GM10847 (cell line): ENCODE results near the gene SLC4A1AP.

Experiments used
- POLR2A ChIP-seq: IDR thresholded peaks from 2 replicates; pipeline ENCODE4 v1.6.1; 2011; ENCODE audit not compliant: insufficient read length; ENCODE audit errors: extremely low read depth

Gene SLC4A1AP

DNA sequence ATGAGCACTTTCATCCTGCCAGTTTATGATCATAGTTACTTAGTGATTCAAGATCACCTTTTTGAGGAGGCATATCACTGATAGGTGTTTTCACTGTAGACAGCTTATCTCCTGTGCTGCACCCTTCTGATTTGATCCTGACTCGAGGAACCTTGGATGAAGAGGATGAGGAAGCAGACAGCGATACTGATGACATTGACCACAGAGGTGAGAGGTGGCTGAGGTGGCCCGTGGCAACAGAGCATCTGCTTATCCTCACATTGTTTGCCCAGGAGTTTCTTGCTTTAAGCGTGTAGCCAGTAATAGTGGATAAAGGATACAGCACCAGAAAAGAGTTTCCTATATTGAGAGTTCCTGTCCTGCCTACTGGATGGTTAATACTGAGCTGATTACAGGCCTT is 16.0 kb upstream of the SLC4A1AP start:
- no peak for TF ChIP-seq POLR2A

DNA sequence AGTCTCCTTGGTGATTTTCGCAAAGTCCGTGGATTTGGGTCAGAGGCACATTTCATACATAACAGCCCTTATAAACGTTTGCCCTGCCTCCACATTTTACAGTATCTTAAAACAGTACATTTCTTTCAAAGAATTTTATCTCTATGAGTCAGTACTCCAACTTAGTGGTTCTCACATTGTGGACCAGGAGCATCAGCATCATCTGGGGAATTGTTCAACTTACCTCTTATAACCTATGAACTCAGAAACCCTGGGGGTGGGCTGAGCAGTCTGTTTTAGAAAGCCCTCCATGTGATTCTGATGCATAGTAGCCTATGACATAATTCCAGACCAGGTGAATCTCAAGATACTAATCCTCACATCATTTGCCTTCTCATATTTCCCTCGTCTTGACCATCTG is 12.6 kb upstream of the SLC4A1AP start:
- TF ChIP-seq POLR2A, result no peak

DNA sequence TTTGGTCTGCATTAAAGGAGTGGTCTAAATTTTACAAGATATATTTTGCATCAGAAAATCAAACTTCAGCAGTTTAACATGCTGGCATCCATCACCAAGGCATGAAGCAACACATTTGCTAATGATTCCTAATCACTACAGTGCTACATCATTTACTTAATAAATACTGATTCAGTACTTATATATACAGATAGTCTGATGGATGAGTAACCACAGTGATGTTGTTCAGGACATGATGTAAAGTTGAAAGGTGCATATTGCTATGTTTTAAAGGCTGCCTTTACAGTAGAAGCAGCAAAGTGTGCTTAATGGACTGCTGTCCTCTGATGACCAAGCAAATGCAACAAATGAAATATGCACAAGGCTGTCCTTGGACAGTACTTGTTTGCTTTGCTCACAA is 11.3 kb upstream of the SLC4A1AP start:
- no peak for TF ChIP-seq POLR2A

DNA sequence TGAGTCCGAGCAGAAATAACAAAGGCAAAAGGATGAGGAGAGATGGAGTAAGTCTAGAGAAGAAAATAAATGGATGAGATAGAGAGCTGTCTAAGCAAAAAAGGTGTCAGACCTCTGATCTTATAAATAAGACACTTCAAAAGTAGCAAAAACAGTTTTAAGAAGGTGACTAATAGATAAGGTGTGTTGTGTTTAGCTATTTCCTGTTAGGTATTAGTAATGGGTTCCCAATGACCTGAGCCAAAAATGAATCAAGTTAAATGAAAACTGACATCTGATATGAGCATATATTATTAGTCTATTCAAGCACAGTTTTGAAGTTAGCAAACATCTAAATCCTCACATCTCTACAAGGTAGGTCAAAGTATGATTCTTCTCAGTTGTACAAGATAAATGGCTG is 10.9 kb upstream of the SLC4A1AP start:
- TF ChIP-seq POLR2A, result no peak

DNA sequence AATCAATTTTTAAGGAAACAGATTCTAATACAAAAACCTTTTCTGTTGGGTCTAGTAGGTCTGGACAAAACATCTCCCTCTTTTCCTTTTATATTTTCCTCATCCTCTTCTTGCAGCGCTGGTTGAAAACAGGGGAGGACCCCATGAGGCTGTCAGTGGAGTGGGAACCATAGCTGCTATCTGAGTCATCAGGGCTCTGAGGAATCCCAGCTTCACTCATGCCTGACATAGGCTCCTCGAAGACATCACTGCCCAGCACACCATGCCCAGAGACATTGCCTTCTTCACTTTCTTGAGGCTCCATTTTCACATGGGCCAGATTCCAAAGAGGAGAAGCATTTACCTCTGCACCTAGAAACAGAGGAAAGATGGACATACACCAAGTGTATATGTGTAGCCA is 10.3 kb upstream of the SLC4A1AP start:
- no peak for TF ChIP-seq POLR2A

DNA sequence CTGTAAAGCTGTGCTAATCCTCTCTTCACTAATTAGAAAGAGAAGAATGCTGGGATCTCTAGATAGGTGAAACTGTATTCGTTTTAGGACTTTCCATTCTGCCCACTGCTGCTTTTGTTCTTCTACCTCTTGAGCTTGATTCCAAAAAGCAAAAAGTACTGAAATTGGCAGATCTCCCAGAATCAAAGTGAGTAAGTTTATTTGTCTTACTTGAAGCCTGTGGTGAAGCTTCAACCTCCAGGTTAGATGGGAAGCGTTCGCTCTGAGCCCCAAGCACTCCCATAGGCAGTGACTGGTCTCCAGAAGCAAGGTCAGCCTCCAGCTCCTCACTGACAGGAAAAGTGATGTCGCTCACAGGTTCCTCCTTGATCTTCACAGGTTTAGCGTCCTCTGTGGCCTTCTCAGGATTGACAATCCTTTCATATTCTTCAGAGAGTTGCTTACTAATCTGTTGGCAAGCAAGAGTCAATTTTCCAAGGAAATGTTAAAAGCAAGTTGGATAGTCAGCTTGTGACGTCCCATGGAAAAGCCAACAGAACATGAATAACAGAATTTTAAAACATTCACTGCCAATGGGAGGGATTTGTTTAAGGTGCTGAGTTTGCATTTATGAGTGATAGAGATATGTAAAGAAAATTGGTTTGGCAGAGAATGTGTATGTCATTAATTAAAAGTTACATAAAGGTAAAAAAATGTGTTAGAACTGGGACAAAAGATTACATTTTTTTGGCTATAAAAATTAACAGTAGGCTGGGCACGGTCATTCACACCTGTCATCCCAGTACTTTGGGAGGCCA is 8.3 kb upstream of the SLC4A1AP start:
- TF ChIP-seq POLR2A, result no peak

DNA sequence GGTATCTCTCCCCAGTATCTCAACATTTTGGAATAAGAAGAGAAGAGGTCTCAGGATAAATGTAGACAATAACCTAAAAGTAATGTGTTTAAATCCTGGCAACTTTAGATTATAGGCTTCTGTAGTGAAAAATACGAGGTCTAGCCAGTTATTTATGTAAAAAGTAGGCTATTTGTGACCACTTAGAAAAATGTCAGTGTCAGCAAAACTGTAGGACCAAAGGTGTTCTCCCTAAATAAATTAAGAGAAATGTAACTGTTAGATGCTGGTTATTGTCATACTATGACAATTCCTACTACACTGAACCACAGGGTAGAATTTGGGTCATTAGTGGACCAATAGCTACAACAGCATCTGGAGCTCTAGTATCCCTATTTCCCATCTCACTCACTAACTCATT is 2.3 kb upstream of the SLC4A1AP start:
- no peak for TF ChIP-seq POLR2A

DNA sequence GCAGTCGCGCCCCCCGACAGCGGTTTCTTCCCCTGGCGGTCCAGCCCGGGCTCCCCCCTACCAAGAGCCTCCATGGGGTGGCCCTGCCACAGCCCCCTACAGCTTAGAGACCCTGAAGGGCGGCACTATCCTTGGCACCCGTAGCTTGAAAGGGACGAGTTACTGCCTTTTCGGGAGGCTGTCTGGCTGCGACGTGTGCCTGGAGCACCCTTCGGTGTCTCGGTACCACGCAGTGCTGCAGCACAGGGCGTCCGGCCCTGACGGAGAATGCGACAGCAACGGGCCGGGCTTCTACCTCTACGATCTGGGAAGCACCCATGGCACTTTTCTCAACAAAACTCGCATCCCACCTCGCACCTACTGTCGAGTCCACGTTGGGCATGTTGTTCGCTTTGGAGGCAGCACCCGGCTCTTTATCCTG is 475 bp downstream of the SLC4A1AP start:
- no peak for TF ChIP-seq POLR2A

DNA sequence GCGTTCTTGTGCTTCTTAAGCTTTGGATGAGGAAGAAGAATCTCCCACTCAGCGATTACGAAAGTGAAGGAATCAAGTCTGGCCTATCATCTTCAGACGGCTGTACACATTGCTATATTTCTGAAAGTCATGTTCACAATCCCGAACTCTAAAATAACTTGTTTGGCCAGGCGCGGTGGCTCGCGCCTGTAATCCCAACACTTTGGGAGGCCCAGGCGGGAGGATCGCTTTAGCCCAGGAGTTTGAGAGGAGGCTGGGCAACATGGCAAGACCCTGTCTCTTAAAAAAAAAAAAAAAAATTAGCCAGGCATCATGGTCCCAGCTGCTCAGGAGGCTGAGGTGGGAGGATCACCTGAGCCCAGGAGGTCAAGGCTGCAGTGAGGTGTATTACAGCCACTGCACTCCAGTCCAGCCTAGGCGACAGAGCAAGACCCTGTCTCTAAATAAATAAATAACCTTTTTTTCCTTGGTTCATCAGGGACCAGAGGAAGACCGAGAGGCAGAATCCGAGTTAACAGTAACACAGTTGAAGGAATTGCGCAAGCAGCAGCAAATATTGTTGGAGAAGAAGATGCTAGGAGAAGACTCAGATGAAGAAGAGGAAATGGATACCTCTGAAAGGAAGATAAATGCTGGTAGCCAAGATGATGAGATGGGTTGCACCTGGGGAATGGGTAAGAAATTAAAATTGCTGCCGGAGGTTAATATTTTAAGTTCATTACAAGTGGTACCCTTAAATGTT is 1.1 kb downstream of the SLC4A1AP start:
- TF ChIP-seq POLR2A, result no peak

DNA sequence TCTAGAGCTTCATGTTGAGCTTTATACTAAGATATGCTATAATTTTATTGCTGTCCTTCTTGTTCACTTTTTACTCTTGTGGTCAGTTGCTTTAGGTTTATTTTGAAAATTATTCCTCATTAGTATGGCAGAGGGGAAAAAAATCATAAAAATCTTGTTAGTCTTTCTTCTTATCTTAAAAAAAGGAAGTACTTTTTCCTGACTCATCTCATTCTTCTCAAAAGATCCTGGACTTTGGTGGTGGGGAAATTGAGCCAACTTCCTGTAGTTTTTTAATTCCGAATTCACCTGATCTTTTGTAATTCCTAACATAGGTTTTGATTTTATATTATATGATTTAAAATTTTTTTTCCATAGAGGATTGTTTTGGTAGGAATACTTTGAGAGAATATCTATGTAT is 3.8 kb downstream of the SLC4A1AP start:
- TF ChIP-seq POLR2A, result no peak

DNA sequence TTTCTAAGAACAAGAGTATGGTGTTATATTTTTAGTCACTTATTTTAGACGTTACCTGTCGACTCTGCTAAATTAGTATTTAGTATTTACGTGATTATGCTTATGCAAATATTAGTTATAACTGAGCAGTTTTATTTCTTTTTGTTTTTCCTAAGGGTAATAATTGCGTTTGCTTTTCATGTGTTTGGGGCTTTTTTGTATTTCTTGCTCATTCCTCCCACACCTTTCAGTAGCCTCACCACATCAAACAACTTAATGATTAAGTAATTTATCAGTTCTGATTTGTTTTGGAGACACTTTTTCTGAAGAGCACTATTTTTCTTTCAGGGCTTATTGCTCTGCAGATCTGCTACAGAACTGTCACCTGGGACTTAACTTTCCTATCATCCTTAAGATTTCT is 7.5 kb downstream of the SLC4A1AP start:
- no peak for TF ChIP-seq POLR2A

DNA sequence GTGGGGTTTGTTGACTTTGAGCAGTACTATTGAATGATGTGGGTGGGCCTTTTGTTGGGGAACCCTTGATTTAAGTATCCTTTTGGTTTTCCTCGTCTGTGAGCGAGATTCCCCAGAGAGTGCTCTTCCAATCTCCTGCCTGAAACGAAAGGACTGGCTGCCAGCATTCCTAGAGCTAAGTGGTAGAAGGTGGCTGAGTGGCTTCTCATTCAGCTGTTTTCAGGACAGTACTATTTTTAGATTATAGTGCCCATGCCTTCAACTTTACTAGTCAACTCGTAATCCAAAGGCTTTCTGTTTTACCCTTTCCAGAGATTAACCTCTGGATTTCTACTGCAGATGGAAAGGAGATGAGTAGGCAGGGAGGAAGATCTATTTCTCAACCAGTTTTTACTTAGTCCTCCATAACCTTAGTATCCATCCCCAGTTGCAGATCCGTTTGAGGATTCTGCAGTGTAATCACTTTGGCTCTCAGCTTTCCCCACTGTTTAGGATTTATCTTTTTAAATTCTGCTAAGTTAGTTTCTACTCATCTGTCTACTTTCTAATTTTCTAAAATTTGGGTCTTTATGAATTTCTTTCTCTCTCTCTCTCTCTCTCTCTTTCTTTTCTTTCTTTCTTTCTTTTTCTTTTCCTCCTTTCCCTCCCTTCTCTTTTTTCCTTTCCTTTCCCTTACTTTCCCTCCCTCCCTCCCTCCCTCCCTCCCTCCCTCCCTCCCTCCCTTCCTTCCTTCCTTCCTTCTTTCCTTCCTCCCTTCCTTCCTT is 9.2 kb downstream of the SLC4A1AP start:
- TF ChIP-seq POLR2A, result no peak

DNA sequence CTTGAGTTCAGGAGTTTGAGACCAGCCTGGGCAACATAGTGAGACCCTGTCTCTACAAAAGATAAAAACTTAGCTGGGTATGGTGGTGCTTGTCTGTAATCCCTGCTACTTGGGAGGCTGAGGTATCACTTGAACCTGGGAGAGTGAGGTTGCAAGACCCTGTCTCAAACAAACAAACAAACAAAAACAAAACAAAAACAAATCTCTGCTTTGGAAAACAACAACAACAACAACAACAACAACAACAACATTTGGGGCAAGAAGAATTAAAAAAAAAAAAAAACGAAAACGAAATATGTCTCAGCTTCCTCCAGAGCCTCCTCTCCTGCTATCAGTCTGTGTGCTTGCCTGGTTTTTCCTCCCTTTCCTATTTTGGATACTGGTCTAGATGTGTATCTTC is 16.9 kb downstream of the SLC4A1AP start:
- no peak for TF ChIP-seq POLR2A

DNA sequence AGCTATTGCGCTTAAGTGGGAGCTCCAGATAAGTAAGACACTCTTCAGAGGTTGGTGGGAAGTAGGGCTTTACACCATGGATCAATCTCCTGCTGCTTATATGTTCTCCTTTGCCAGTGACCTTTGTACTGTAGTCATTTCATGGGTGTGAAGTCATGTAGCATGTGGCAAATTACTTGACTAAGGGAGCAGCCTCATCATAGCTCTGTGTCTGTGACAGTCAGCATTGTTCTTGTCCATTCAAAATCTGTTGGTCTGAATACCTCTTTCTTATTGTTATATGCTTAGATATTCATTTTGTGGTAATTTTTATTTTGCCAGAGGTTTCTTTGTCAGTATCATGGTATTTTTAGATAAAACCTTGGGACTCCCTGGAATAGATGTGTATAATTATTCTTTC is 18.2 kb downstream of the SLC4A1AP start:
- no peak for TF ChIP-seq POLR2A

DNA sequence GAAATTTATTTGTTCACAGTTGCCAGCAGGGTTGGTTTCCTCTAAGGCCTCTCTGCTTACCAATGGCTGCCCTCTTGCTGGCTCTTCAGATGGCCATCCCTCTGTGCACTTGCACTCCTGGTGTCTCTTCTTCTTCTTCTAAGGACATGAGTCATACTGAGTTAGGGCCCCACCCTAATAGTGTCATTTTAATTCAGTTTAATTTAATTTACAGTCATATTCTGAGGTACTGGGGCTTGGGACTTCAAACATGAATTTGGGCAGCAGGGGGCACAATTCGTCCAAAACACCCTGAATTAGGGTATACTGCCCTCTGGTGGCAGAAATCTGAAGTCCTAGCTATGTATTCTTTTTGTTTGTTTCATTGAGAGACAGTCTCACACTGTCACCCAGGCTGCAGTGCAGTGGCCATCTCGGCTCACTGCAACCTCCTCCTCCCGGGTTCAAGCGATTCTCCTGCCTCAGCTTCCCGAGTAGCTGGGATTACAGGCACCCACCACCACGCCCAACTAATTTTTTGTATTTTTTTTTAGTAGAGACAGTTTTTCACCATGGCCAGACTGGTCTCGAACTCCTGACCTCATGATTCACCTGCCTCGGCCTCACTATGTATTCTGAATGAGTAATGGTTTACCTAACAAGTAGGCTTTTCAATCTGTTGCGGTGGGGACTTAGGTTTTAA is 19.8 kb downstream of the SLC4A1AP start:
- TF ChIP-seq POLR2A, result no peak
